Nephron (organoid): Measurements from ENCODE around the gene TRPM7.
"Not testable (repeated sequence)": the region's sequence is repeated elsewhere in the genome, so short reads cannot be mapped to it uniquely, and the experiment has no call there.

Source experiments
- H3K27ac Mint-ChIP-seq, 3 experiments: 2 replicates each; pipeline ENCODE4 v1.8.0; 2020; ENCODE audit warnings: mixed read lengths in 3 of 3, mild to moderate bottlenecking in 2 of 3, moderate library complexity in 1 of 3
- H3K27me3 Mint-ChIP-seq: 2 replicates; pipeline ENCODE4 v1.8.0; 2021; ENCODE audit warnings: low read depth, mild to moderate bottlenecking, moderate library complexity, mixed read lengths
- H3K36me3 Mint-ChIP-seq: 2 replicates; pipeline ENCODE4 v1.8.0; 2020; ENCODE audit warnings: low read depth, mixed read lengths
- H3K4me1 Mint-ChIP-seq: 2 replicates; pipeline ENCODE4 v1.8.0; 2020; ENCODE audit warnings: mixed read lengths
- H3K4me3 Mint-ChIP-seq, 3 experiments: 2 replicates each; pipeline ENCODE4 v1.8.0; 2020; ENCODE audit warnings: mild to moderate bottlenecking in 3 of 3, mixed read lengths in 3 of 3, moderate library complexity in 2 of 3
- H3K9me3 Mint-ChIP-seq: 2 replicates; pipeline ENCODE4 v1.8.0; 2020; ENCODE audit warnings: mixed read lengths
- TF ChIP-seq, protein P1 (sequence below), 3 experiments: fragments of 200-600 bp; sonication (generic); IDR thresholded peaks; one replicate each; pipeline ENCODE4 v1.5.0; 2021; ENCODE audit warnings: antibody characterized with exemption in 3 of 3; ENCODE audit not compliant: unreplicated experiment in 3 of 3

TRPM7 gene

DNA sequence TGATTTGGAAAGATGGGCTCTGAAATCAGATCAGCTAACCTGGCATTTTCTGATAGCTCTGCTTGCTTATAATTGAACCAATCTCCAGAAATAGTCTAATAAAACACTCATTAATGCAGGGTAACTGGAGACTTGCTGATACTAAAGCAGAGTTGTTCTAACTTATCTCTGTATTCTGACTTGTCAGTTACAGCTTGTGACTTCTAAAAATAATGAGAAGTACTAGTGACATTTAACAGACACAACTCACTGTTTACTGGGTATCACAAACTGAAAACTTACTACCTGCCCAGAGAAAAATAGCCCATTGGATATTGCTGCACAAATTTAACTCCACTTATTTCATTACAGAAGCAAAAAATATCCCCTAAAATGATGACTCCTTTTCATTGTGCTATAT lies 24.0 kb upstream of the TRPM7 start:
- Mint-ChIP-seq H3K27me3 (no peaks in the 10 kb centered on the region), H3K4me3 (no peak overlapping the region), H3K27ac (no peak overlapping the region), H3K9me3 (no peaks in the 10 kb centered on the region), H3K36me3 (peaks cover 36% of the 10 kb centered on the region), H3K4me1 (no peaks in the 10 kb centered on the region)
- TF ChIP-seq, protein P1, sequence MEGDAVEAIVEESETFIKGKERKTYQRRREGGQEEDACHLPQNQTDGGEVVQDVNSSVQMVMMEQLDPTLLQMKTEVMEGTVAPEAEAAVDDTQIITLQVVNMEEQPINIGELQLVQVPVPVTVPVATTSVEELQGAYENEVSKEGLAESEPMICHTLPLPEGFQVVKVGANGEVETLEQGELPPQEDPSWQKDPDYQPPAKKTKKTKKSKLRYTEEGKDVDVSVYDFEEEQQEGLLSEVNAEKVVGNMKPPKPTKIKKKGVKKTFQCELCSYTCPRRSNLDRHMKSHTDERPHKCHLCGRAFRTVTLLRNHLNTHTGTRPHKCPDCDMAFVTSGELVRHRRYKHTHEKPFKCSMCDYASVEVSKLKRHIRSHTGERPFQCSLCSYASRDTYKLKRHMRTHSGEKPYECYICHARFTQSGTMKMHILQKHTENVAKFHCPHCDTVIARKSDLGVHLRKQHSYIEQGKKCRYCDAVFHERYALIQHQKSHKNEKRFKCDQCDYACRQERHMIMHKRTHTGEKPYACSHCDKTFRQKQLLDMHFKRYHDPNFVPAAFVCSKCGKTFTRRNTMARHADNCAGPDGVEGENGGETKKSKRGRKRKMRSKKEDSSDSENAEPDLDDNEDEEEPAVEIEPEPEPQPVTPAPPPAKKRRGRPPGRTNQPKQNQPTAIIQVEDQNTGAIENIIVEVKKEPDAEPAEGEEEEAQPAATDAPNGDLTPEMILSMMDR (IDR thresholded peaks at IDR 0.05; ENCODE audit: unreplicated experiment in 3 of 3) = no peak

- Mint-ChIP-seq H3K27me3 (no peaks in the 10 kb centered on the region), H3K4me1 (no peaks in the 10 kb centered on the region), H3K27ac (no peak overlapping the region), H3K9me3 (no peaks in the 10 kb centered on the region), H3K36me3 (peaks cover 32% of the 10 kb centered on the region), H3K4me3 (no peak overlapping the region)
- TF ChIP-seq, protein P1 (IDR thresholded peaks at IDR 0.05; ENCODE audit: unreplicated experiment in 3 of 3) = no peak
These were observed 21.4 kb upstream of the TRPM7 start for GRCh38 chr15:50707878-50708427.

GRCh38 chr15:50702762-50703334 lies 16.3 kb upstream of the TRPM7 start:
- Mint-ChIP-seq H3K36me3 (peaks cover 32% of the 10 kb centered on the region), H3K27ac (no peak overlapping the region), H3K4me3 (no peak overlapping the region), H3K9me3 (no peaks in the 10 kb centered on the region), H3K4me1 (no peaks in the 10 kb centered on the region), H3K27me3 (no peaks in the 10 kb centered on the region)
- TF ChIP-seq, protein P1 (IDR thresholded peaks at IDR 0.05; ENCODE audit: unreplicated experiment in 3 of 3) = no peak

DNA sequence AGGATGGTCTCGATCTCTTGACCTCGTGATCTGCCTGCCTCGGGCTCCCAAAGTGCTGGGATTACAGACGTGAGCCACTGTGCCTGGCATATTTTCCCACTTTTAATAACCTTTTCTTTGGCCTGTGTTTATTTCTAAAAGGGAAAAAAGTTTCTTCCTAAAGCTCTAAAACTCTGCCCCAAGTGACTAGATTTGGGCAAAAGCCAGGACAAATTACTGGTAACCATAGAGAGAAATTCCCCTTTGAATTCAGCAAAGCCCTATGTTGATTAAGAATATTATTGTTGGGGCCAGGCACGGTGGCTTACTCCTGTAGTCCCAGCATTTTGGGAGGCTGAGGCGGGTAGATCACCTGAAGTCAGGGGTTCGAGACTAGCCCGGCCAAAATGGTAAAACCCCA lies 11.5 kb upstream of the TRPM7 start:
- H3K9me3 Mint-ChIP-seq = no peaks in the 10 kb centered on the region
- H3K4me3 Mint-ChIP-seq = no peak overlapping the region
- H3K27ac Mint-ChIP-seq = no peak overlapping the region
- H3K36me3 Mint-ChIP-seq = peaks cover 13% of the 10 kb centered on the region
- no peaks in the 10 kb centered on the region for H3K4me1 Mint-ChIP-seq
- TF ChIP-seq, protein P1 (IDR thresholded peaks at IDR 0.05; ENCODE audit: unreplicated experiment in 3 of 3) = no peak
- H3K27me3 Mint-ChIP-seq = no peaks in the 10 kb centered on the region

DNA sequence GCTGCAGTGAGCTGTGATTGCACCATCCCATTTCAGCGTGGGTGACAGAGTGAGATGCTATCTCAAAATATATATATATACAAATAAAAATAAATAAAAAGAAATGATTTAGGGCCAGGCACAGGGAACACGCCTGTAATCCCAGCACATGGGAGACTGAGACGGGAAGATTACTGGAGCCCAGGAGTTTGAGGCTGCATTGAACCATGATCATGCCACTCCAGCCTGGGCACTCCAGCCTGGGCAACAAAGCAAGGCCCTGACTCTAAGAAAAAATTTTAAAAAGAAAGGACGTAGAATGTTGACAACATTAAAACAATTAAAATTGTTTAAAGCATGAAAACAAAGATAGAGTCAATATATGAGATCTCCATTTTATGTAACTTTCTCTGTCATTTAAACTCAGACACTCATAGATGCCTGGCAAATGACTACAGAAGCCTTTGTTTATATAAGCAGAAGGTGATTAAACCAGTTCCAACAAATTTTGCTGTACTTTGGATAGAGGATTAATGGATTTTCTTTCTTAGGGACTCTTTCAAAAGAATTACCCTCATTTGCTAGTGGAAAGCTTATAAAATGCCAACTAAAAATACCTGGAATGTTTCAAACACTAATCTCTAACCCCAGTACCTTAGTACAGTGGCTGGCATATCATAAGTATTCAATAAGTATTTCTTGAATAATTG lies 10.7 kb upstream of the TRPM7 start:
- TF ChIP-seq, protein P1 (IDR thresholded peaks at IDR 0.05; ENCODE audit: unreplicated experiment in 3 of 3) = no peak
- no peak overlapping the region for H3K4me3 Mint-ChIP-seq
- peaks cover 8% of the 10 kb centered on the region for H3K36me3 Mint-ChIP-seq
- no peaks in the 10 kb centered on the region for H3K4me1 Mint-ChIP-seq
- no peak overlapping the region for H3K27ac Mint-ChIP-seq
- no peaks in the 10 kb centered on the region for H3K9me3 Mint-ChIP-seq
- no peaks in the 10 kb centered on the region for H3K27me3 Mint-ChIP-seq

- not testable (repeated sequence) for H3K27ac Mint-ChIP-seq, H3K36me3 Mint-ChIP-seq
These were observed 8.1 kb upstream of the TRPM7 start for GRCh38 chr15:50694634-50695165.

More at GRCh38 chr15:50694634-50695165, 8.1 kb upstream of the TRPM7 start:
- H3K4me1 Mint-ChIP-seq, H3K4me3 Mint-ChIP-seq, H3K9me3 Mint-ChIP-seq, H3K27me3 Mint-ChIP-seq: not testable (repeated sequence)
